K562 (cell line): ENCODE data around the gene FOXK2. TPM values are rescaled to one million over a fixed set of nuclear protein-coding genes. Genes with fewer than 3 reads are reported as not detected.
A peak's percentile ranks its signal among the peaks of the same experiment; 100 is the strongest.

Source experiments
- ATAC-seq: fragments of 200-7000 bp; cut with Tn5 transposase; 3 replicates; pipeline ENCODE4 v1.9.1; 2020; ENCODE audit warnings: moderate library complexity
- BruUV-seq: library from RNA; stranded (reverse); fragments of 400-500 nt; replicated peaks from 2 replicates; lab custom pipeline; 2021; lab: Mats Ljungman, UMichigan
- CTCF ChIA-PET: fragments of 300-600 bp; formaldehyde crosslinking; extraction: SDS; loops from one replicate; lab custom pipeline; 2021; ENCODE audit warnings: low intra/inter-chr PET ratio; lab: Yijun Ruan, JAX
- POLR2A ChIA-PET: fragments of 300-600, 350-650 bp; sonication (Branson Sonifier 250); formaldehyde crosslinking; extraction: SDS; loops from one replicate; lab custom pipeline; 2021; ENCODE audit warnings: antibody characterized with exemption, inconsistent platforms; lab: Yijun Ruan, JAX
- DNase-seq, 4 experiments: peaks; one replicate each; pipeline versions ENCODE4 v3.0.0 to v3.0.0-alpha.2; 2011 to 2018; ENCODE audit warnings: low spot score in 3 of 4, mixed read lengths in 3 of 4; ENCODE audit errors: extremely low read depth in 1 of 4
- FAIRE-seq: peaks from 2 replicates; lab custom pipeline; 2011; peaks lifted over from hg19 to GRCh38; lab: Jason Lieb, UNC
- H2AFZ ChIP-seq: 2 replicates; pipeline ENCODE4 v1.6.0; 2011; ENCODE audit warnings: low read depth, low read length, control low read depth, inconsistent platforms
- H3K27ac ChIP-seq: fragments of 200-600 bp; 3 replicates; pipeline ENCODE4 v1.8.0; 2011; ENCODE audit warnings: low read depth, mild to moderate bottlenecking, control low read depth, inconsistent platforms, low read length, moderate library complexity, mixed read lengths; ENCODE audit errors: extremely low read depth
- H3K27me3 ChIP-seq, 2 experiments: fragments of 300-600 bp in 1 of 2; 2 replicates in 1 of 2; 3 replicates in 1 of 2; pipeline versions ENCODE4 v1.6.0 to v1.8.0; 2011; ENCODE audit warnings: inconsistent platforms in 2 of 2, low read length in 2 of 2, mild to moderate bottlenecking in 1 of 2, mixed read lengths in 1 of 2, moderate library complexity in 1 of 2; ENCODE audit not compliant: control insufficient read depth in 2 of 2, insufficient read depth in 2 of 2
- H3K36me3 ChIP-seq: fragments of 300-600 bp; 3 replicates; pipeline ENCODE4 v1.8.0; 2011; ENCODE audit warnings: mild to moderate bottlenecking, low read length, inconsistent platforms; ENCODE audit not compliant: control insufficient read depth, insufficient read depth
- H3K4me1 ChIP-seq, 2 experiments: fragments of 200-600 bp in 1 of 2; replicated peaks in 1 of 2; 2 replicates in 1 of 2; 3 replicates in 1 of 2; pipeline versions ENCODE4 v1.5.1 to v1.8.0; 2011; ENCODE audit warnings: inconsistent platforms in 2 of 2, low read length in 2 of 2, mild to moderate bottlenecking in 1 of 2, mixed read lengths in 1 of 2, moderate library complexity in 1 of 2; ENCODE audit not compliant: control insufficient read depth in 2 of 2, insufficient read depth in 2 of 2
- H3K4me2 ChIP-seq: 2 replicates; pipeline ENCODE4 v1.6.1; 2011; ENCODE audit warnings: low read length, control low read depth, inconsistent platforms, mixed read lengths; ENCODE audit not compliant: insufficient read depth
- H3K4me3 ChIP-seq: fragments of 200-600 bp; sonication (generic), shearing (Covaris generic); 2 replicates; pipeline ENCODE4 v1.5.1; 2016; ENCODE audit warnings: control low read depth, inconsistent platforms
- H3K79me2 ChIP-seq: fragments of 200-600 bp; 3 replicates; pipeline ENCODE4 v1.8.0; 2011; ENCODE audit warnings: low read length, inconsistent platforms; ENCODE audit not compliant: control insufficient read depth, insufficient read depth
- H3K9ac ChIP-seq, 2 experiments: 2 replicates each; pipeline versions ENCODE4 v1.6.0 to v1.6.1; 2011; ENCODE audit warnings: low read depth in 2 of 2, low read length in 2 of 2, control low read depth in 1 of 2, inconsistent platforms in 1 of 2, mild to moderate bottlenecking in 1 of 2, mixed read lengths in 1 of 2; ENCODE audit not compliant: insufficient read depth in 1 of 2
- H3K9me1 ChIP-seq: one replicate; pipeline ENCODE4 v1.6.0; 2011; ENCODE audit warnings: inconsistent platforms, mild to moderate bottlenecking, low read length, moderate library complexity; ENCODE audit not compliant: control insufficient read depth, insufficient read depth
- H3K9me3 ChIP-seq: replicated peaks from 2 replicates; pipeline ENCODE4 v1.5.1; 2011; ENCODE audit warnings: low read depth, low read length, inconsistent platforms; ENCODE audit not compliant: control insufficient read depth, insufficient read depth
- H4K20me1 ChIP-seq: replicated peaks from 2 replicates; pipeline ENCODE4 v1.6.1; 2011; ENCODE audit warnings: low read length, inconsistent platforms, mixed read lengths; ENCODE audit not compliant: control insufficient read depth, insufficient read depth
- HNRNPH1 ChIP-seq: fragments of 200-400 bp; formaldehyde crosslinking; optimal IDR thresholded peaks from 2 replicates; pipeline ENCODE3; 2017; ENCODE audit warnings: low read depth, mild to moderate bottlenecking, low read length, moderate library complexity
- KLF1 ChIP-seq: fragments of 450-650 bp; IDR thresholded peaks from 2 replicates; pipeline ENCODE4 v1.6.1; 2016; ENCODE audit warnings: missing genetic modification characterization, missing compliant biosample characterization
- PCBP2 ChIP-seq: fragments of 200-400 bp; formaldehyde crosslinking; IDR thresholded peaks from 2 replicates; pipeline ENCODE4 v1.6.1; 2018; ENCODE audit warnings: low read length, low read depth, mild to moderate bottlenecking, moderate library complexity; ENCODE audit not compliant: poor library complexity, severe bottlenecking
- POLR2G ChIP-seq: fragments of 200-400 bp; formaldehyde crosslinking; IDR thresholded peaks from 2 replicates; pipeline ENCODE4 v1.6.1; 2017; ENCODE audit warnings: low read depth, mild to moderate bottlenecking, antibody characterized with exemption, low read length, moderate library complexity
- POLR3G ChIP-seq: IDR thresholded peaks from 2 replicates; pipeline ENCODE4 v1.6.1; 2011; ENCODE audit not compliant: insufficient read length, insufficient replicate concordance; ENCODE audit errors: extremely low read depth
- RBFOX2 ChIP-seq: fragments of 200-400 bp; formaldehyde crosslinking; IDR thresholded peaks from 2 replicates; pipeline ENCODE4 v1.6.1; 2017; ENCODE audit warnings: low read depth, mild to moderate bottlenecking, low read length, moderate library complexity
- RBM22 ChIP-seq: fragments of 200-400 bp; formaldehyde crosslinking; IDR thresholded peaks from 2 replicates; pipeline ENCODE4 v1.6.1; 2018; ENCODE audit warnings: low read length, low read depth; ENCODE audit not compliant: poor library complexity, severe bottlenecking
- ZNF280B ChIP-seq: fragments of 250-450 bp; sonication (Bioruptor Pico); IDR thresholded peaks from 2 replicates; pipeline ENCODE4 v1.5.1; 2021; ENCODE audit warnings: mild to moderate bottlenecking
- ZSCAN32 ChIP-seq: fragments of 450-650 bp; formaldehyde crosslinking; IDR thresholded peaks from 2 replicates; pipeline ENCODE4 v1.4.0; 2020; ENCODE audit warnings: mild to moderate bottlenecking, moderate library complexity
- WGBS: fragments of 100-300 bp; shearing (Covaris generic); methylation state at CpG from one replicate; pipeline ENCODE4 v1.1.6; 2016; ENCODE audit warnings: low coverage, mixed read lengths; ENCODE audit not compliant: insufficient coverage; ENCODE audit errors: missing lambda C conversion rate; 5-methylcytosine and 5-hydroxymethylcytosine counted together
- in situ Hi-C: fragments of 300-500 bp; cut with MboI; formaldehyde crosslinking; loops from 4 replicates; pipeline ENCODE4 v1.15.0; 2018; ENCODE audit warnings: inconsistent platforms, mixed read lengths
- intact Hi-C: fragments of 100-400 bp; cut with micrococcal nuclease; formaldehyde crosslinking; loops from 2 replicates; pipeline ENCODE4 v1.14.2; 2022
- polyA plus RNA-seq, 8 experiments: library from polyadenylated mRNA; depleted of rRNA in 4 of 8; stranded (reverse) in 5 of 8; unstranded in 3 of 8; fragments of >200 nt; fragmentation: Nextera tagmentation in 2 of 8; fragmentation: Illumina TruSeq in 1 of 8; extraction: Ambion mirVana in 2 of 8; extraction: Trizol in 1 of 8; gene quantifications; 2 replicates each; pipeline versions ENCODE4 v1.2.1 to v1.2.3, GENCODE V29; 2011 to 2014; ENCODE audit warnings: inconsistent platforms in 1 of 8, missing spikeins in 1 of 8
- total RNA-seq, 7 experiments: library from RNA; depleted of rRNA in 6 of 7; stranded (reverse); fragments of >200 nt in 6 of 7; fragmentation: Illumina TruSeq in 2 of 7; extraction: Trizol in 2 of 7; gene quantifications; 2 replicates each; pipeline versions ENCODE4 v1.2.1 to v1.2.3, GENCODE V29; 2011 to 2021; ENCODE audit warnings: low replicate concordance in 1 of 7

Gene FOXK2
- total and polyA plus RNA-seq, 9 of the 15 experiments (the other 6 are each of a cell fraction or from before 2014, with no cell fraction given): 3.0 to 86.0 (median 44.1) TPM

DNA sequence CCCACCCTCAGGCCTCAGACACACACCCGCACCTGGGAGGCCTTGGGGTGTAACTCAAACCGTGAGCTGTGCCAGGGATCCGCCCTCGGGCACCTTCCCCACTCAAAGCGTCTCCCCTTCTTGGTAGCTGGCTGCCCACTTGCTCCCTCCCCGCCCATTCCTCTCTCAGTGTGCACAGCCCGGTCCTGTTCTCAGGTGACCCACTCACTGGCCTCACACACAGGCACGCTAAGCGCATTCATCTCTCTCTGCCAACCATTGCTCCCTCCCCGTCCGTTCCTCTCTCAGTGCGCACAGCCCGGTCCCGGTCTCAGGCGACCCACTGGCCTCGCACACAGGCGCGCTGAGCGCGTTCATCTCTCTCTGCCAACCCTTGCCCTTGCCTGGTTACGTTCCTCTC, 107.9 kb downstream of the FOXK2 start:
- ATAC-seq (no peak), DNase-seq (no peak), FAIRE-seq (no peak)
- Histone ChIP-seq H3K4me3 (no peak overlapping the region), H3K4me2 (no peak overlapping the region), H3K79me2 (peaks cover 19% of the 10 kb centered on the region), H3K4me1 (peaks cover 0 to 4% of the 10 kb centered on the region in 2 experiments; a peak in 1 of 5 replicates), H4K20me1 (no peaks in the 10 kb centered on the region), H3K9me3 (no peaks in the 10 kb centered on the region), H3K9me1 (no peaks in the 10 kb centered on the region), H2AFZ (no peak overlapping the region), H3K27ac (no peak overlapping the region), H3K27me3 (no peaks in the 10 kb centered on the region), H3K9ac (no peak overlapping the region; a peak in 1 of 4 replicates), H3K36me3 (peaks cover 86% of the 10 kb centered on the region)
- ChIA-PET POLR2A (interaction anchor here (2.1 kb wide), 1 partner anchor 10 kb away, joined by 6 read pairs; no protein-coding TSS in a partner anchor), CTCF (no interaction called here)
- no TSS peak for BruUV-seq
- WGBS: 97% methylated on average over 21 of the region's 21 CpGs
- in situ Hi-C loops: no loop called here
- intact Hi-C loops: no loop called here
- TF ChIP-seq RBM22 (peak; percentile 68), HNRNPH1 (no peak), POLR2G (peak; percentile 48; the same call in 1 of the 2 replicates), RBFOX2 (0 out of 2 replicates have a peak, but pooled peaks have one; percentile 19), PCBP2 (no peak)

DNA sequence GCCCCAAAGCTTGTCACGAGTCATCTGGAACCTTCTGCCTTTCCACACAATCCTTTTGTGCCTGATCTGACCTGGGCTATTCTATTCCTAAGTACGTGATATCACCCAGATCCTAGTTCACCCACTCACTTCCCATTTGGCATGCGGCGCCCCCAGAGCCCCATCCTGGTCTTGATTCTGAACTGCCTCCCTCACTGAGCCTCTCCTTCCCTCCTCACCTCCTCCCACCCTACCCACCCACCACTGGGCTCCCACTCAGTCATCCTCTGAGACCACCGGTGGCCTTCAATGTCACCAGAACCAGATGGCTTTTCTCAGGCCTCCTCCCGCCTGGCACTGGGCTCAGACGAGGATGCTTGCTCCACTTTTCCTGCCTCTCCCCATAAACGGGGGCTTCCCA, 110.2 kb downstream of the FOXK2 start:
- intact Hi-C loops: no loop called here
- ATAC-seq: no peak
- TF ChIP-seq KLF1 (tag) (no peak), ZSCAN32 (CRISPR knock-in tag) (no peak), ZNF280B (CRISPR knock-in tag) (no peak), POLR3G (no peak)

More for the DNA sequence above, 110.2 kb downstream of the FOXK2 start:
- H3K4me2 ChIP-seq: no peak overlapping the region
- in situ Hi-C loops: no loop called here
- ChIA-PET CTCF (no interaction called here), POLR2A (interaction anchor here (1.0 to 2.1 kb wide), 4 partner anchors 7 to 19 kb away, joined by 3 to 6 read pairs (median 4); partner anchors contain the start of gene WDR45B)
- H3K9me1 ChIP-seq: no peaks in the 10 kb centered on the region
- no TSS peak for BruUV-seq
- H3K36me3 ChIP-seq: peaks cover 91% of the 10 kb centered on the region
- no peak overlapping the region for H3K9ac ChIP-seq
- H3K27ac ChIP-seq: no peak overlapping the region
- H4K20me1 ChIP-seq: peaks cover 6% of the 10 kb centered on the region; the same call in 1 of the 2 replicates
- 89% methylated on average over 7 of the region's 8 CpGs for WGBS
- H3K27me3 ChIP-seq: no peaks in the 10 kb centered on the region
- DNase-seq (no peak), FAIRE-seq (no peak)
- H3K9me3 ChIP-seq: no peaks in the 10 kb centered on the region
- peaks cover 37% of the 10 kb centered on the region for H3K79me2 ChIP-seq
- H3K4me1 ChIP-seq: peaks cover 0 to 4% of the 10 kb centered on the region in 2 experiments; a peak in 1 of 5 replicates
- H3K4me3 ChIP-seq: no peak overlapping the region
- H2AFZ ChIP-seq: no peak overlapping the region
